Panc1 (cell line): ENCODE results near the gene ODC1.

ENCODE experiments used
- CTCF ChIP-seq: fragments of 450-650 bp; IDR thresholded peaks from 2 replicates; pipeline ENCODE4 v1.5.1; 2017; ENCODE audit warnings: mild to moderate bottlenecking
- POLR2AphosphoS5 ChIP-seq: IDR thresholded peaks from 2 replicates; pipeline ENCODE4 v1.6.1; 2012; ENCODE audit warnings: mild to moderate bottlenecking, low read depth, low read length, moderate library complexity
- TCF7L2 ChIP-seq: IDR thresholded peaks from 2 replicates; pipeline ENCODE4 v1.6.1; 2011; ENCODE audit warnings: mild to moderate bottlenecking, low read depth, low read length, inconsistent platforms
- TF ChIP-seq, protein P1 (sequence below), 2 experiments: IDR thresholded peaks; 2 replicates each; pipeline ENCODE4 v1.6.1; 2011 to 2012; ENCODE audit warnings: low read depth in 2 of 2, control low read depth in 1 of 2, low read length in 1 of 2, mild to moderate bottlenecking in 1 of 2, moderate library complexity in 1 of 2; ENCODE audit not compliant: insufficient read depth in 1 of 2

DNA sequence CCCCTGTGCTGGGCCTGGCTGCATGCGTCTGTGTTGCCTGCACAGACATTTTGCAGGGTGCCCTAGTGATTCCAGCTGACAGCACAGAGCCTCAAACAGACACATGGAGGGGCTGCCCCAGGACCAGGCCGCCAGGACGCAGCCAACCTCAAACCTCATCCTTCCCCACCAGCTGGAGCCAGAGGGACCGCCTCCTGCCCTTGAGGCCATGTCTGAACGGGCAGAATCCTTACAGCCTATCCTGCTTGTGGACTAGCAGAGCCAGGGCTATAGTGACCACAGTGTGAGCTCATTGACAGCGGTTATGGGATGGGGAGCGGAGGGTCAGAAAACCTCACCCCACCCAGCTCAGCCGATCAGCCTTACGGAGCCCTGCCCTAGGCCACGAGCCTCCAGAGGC, 22.4 kb downstream of the ODC1 start:
- TF ChIP-seq CTCF = no peak
- TF ChIP-seq POLR2AphosphoS5 = no peak
- TF ChIP-seq, protein P1, sequence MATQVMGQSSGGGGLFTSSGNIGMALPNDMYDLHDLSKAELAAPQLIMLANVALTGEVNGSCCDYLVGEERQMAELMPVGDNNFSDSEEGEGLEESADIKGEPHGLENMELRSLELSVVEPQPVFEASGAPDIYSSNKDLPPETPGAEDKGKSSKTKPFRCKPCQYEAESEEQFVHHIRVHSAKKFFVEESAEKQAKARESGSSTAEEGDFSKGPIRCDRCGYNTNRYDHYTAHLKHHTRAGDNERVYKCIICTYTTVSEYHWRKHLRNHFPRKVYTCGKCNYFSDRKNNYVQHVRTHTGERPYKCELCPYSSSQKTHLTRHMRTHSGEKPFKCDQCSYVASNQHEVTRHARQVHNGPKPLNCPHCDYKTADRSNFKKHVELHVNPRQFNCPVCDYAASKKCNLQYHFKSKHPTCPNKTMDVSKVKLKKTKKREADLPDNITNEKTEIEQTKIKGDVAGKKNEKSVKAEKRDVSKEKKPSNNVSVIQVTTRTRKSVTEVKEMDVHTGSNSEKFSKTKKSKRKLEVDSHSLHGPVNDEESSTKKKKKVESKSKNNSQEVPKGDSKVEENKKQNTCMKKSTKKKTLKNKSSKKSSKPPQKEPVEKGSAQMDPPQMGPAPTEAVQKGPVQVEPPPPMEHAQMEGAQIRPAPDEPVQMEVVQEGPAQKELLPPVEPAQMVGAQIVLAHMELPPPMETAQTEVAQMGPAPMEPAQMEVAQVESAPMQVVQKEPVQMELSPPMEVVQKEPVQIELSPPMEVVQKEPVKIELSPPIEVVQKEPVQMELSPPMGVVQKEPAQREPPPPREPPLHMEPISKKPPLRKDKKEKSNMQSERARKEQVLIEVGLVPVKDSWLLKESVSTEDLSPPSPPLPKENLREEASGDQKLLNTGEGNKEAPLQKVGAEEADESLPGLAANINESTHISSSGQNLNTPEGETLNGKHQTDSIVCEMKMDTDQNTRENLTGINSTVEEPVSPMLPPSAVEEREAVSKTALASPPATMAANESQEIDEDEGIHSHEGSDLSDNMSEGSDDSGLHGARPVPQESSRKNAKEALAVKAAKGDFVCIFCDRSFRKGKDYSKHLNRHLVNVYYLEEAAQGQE (IDR thresholded peaks at IDR 0.05; ENCODE audit: insufficient read depth in 1 of 2, low read depth in 2 of 2, low read length in 1 of 2) = no peak
- TF ChIP-seq TCF7L2 = no peak
